ENCODE measurements around the gene THUMPD3.

- TF ChIP-seq TSHZ2 (CRISPR knock-in tag; IDR thresholded peaks at IDR 0.05) (no peak), TCF4 (CRISPR knock-in tag; IDR thresholded peaks at IDR 0.05; ENCODE audit: borderline replicate concordance) (no peak), PATZ1 (CRISPR knock-in tag; IDR thresholded peaks at IDR 0.05; ENCODE audit: borderline replicate concordance) (no peak), ISL1 (CRISPR knock-in tag; IDR thresholded peaks at IDR 0.05) (no peak), TOX (CRISPR knock-in tag; IDR thresholded peaks at IDR 0.05; ENCODE audit: borderline replicate concordance) (no peak), ARNTL (CRISPR knock-in tag; IDR thresholded peaks at IDR 0.05; ENCODE audit: borderline replicate concordance, low read depth) (no peak), ZC3H10 (CRISPR knock-in tag; IDR thresholded peaks at IDR 0.05) (no peak), RARB (CRISPR knock-in tag; IDR thresholded peaks at IDR 0.05) (no peak), ZFP30 (CRISPR knock-in tag; IDR thresholded peaks at IDR 0.05) (no peak), ZFP3 (CRISPR knock-in tag; IDR thresholded peaks at IDR 0.05) (no peak), GLIS3 (CRISPR knock-in tag; IDR thresholded peaks at IDR 0.05) (no peak), OSR1 (CRISPR knock-in tag; IDR thresholded peaks at IDR 0.05) (no peak), CSRNP3 (CRISPR knock-in tag; IDR thresholded peaks at IDR 0.05) (no peak), CSDC2 (CRISPR knock-in tag; IDR thresholded peaks at IDR 0.05) (no peak)
Measured at GRCh38 chr3:9346141-9346540, 16.7 kb upstream of the THUMPD3 start.
